A549 treated with RU486 at 1 μM for 4 hours (cell line): ENCODE data around the gene TMEM232. TPM values are rescaled to one million over a fixed set of nuclear protein-coding genes. Genes with fewer than 3 reads are reported as not detected.

ENCODE experiments used
- total RNA-seq: library from RNA; stranded (reverse); fragments of 200-300 nt; extraction: Qiagen RNA extraction; gene quantifications from 5 replicates; pipeline ENCODE4 v1.2.3, GENCODE V29; 2022; ENCODE audit warnings: low read depth

TMEM232 gene
- total RNA-seq, result 0.35 TPM in 1 of 5 replicates, not detected in the others

GRCh38 chr5:110726249-110727024 is at the start of gene TMEM232:
TMEM232 (minus strand) TSS chr5:110726671; CDS start chr5:110667352, 59,319 bp downstream.

GRCh38 chr5:110738812-110739651 is 12.6 kb upstream of the TMEM232 start, which contains the start of gene SLC25A46:
SLC25A46 (plus strand) TSS chr5:110739007; CDS start chr5:110739120, 113 bp downstream.

Other genes starting within 250 kb of the TMEM232 start
- gene SLC25A46, start 12.3 kb upstream of the TMEM232 start, total RNA-seq, result 14.7 to 33.5 TPM (median 32.5 TPM) in 5 replicates